Stimulated activated CD8-positive, alpha-beta memory T cell treated with anti-CD3 and anti-CD28 coated beads, Interleukin-7, amount 100 ng/mL, for 4 hours (primary cell): ENCODE data around the gene CPTP.

ENCODE experiments used
- DNase-seq, 2 donors: peaks; one replicate each; pipeline ENCODE4 v3.0.0-alpha.2; 2020; ENCODE audit warnings: low read depth in 2 of 2

The CPTP gene

GRCh38 chr1:1324524-1325287 lies at the start of gene CPTP, which contains the start of gene INTS11:
Gene CPTP (plus strand): TSS chr1:1324802. CDS start chr1:1326911, 2,109 bp downstream.
Gene INTS11 (minus strand): TSS chr1:1324660. CDS start chr1:1324608, 52 bp downstream.
- DNase-seq: peak; percentile 93 to 95

GRCh38 chr1:1274931-1275431 lies 49.6 kb upstream of the CPTP start:
- DNase-seq: no peak

GRCh38 chr1:1275836-1276235 lies 48.8 kb upstream of the CPTP start:
- DNase-seq: no peak

GRCh38 chr1:1278620-1279019 lies 46.0 kb upstream of the CPTP start:
- DNase-seq: no peak

GRCh38 chr1:1279028-1279427 lies 45.6 kb upstream of the CPTP start:
- no peak for DNase-seq

GRCh38 chr1:1280782-1281481 lies 43.7 kb upstream of the CPTP start:
- no peak for DNase-seq

GRCh38 chr1:1281533-1282321 lies 42.9 kb upstream of the CPTP start:
- DNase-seq: no peak

GRCh38 chr1:1282998-1283397 lies 41.6 kb upstream of the CPTP start:
- DNase-seq: no peak

- no peak for DNase-seq
These were observed 40.8 kb upstream of the CPTP start for GRCh38 chr1:1283821-1284220.

GRCh38 chr1:1284221-1285101 lies 40.1 kb upstream of the CPTP start:
- no peak for DNase-seq

- DNase-seq: no peak
These were observed 39.5 kb upstream of the CPTP start for GRCh38 chr1:1285102-1285571.

GRCh38 chr1:1285611-1286311 lies 38.8 kb upstream of the CPTP start:
- DNase-seq: no peak

- DNase-seq: no peak
These were observed 38.0 kb upstream of the CPTP start for GRCh38 chr1:1286313-1287261.

- no peak for DNase-seq
These were observed 37.1 kb upstream of the CPTP start for GRCh38 chr1:1287288-1288110.

GRCh38 chr1:1290238-1290731 lies 34.3 kb upstream of the CPTP start:
- DNase-seq: no peak

- DNase-seq: no peak
These were observed 33.5 kb upstream of the CPTP start for GRCh38 chr1:1291023-1291528.

- peak; percentile 48 to 50 for DNase-seq
These were observed 32.8 kb upstream of the CPTP start for GRCh38 chr1:1291548-1292441.
